ENCODE data around the gene TNFSF8. TPM values are rescaled to one million over a fixed set of nuclear protein-coding genes. Genes with fewer than 3 reads are reported as not detected.
A peak's percentile ranks its signal among the peaks of the same experiment; 100 is the strongest.

Gene TNFSF8, protein sequence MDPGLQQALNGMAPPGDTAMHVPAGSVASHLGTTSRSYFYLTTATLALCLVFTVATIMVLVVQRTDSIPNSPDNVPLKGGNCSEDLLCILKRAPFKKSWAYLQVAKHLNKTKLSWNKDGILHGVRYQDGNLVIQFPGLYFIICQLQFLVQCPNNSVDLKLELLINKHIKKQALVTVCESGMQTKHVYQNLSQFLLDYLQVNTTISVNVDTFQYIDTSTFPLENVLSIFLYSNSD
- 1.5 TPM for total RNA-seq

DNA sequence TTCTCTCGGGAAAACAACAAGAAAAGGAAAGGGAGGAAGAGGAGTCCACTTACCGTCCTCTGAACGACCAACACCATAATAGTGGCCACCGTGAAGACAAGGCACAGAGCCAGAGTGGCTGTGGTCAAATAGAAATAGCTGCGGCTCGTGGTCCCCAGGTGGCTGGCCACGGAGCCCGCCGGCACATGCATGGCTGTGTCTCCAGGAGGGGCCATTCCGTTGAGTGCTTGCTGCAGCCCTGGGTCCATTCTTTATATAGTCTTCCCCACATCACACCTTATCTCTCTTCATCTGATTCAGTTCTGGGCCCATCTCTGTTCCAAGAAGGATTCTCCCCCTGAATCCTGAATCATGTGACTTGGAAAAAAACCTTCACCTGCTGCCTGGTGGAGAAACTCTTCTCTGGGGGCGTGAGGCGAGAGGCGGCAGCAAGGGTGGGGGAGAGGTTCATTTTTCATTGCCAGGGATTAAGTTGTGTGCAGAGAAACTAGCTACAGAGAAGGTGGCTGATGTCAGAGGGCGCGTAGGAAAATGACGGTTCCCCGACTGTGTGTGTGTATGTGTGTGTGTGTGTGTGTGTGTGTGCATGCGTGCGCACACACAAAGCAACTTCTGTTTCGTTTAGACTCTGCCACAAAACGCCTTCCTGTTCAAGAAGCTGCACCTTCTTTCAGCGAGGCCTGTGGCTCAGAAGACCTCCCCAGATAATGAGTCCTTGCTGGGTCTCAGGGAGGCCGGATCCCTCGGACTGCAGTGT, at the start of gene TNFSF8:
Gene TNFSF8, minus strand, starts transcription at position 536 of the 757 bp plus-strand sequence. Its CDS starts 288 bp downstream, at position 248.
- DNase-seq (ENCODE audit: low spot score): no peak

DNA sequence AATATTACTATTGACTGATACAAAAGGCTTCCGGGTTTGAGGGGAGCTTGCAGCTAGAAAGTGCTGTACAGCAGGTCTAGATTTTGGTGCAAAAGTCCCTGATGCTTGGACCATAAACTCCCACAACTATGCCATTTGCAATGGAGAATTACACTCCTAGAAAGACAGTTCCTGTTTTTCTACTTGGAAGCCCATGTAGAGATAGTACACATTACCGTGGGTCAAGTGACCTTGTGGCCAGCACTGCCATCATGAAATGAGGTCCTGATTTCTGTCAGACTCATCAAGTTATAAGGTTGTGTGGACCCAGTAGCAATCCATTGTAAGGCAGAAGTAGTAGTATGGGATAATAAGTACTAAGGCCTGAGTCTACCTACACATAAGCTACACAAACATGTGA, 42.8 kb upstream of the TNFSF8 start:
- no peak for DNase-seq (ENCODE audit: low spot score)

DNA sequence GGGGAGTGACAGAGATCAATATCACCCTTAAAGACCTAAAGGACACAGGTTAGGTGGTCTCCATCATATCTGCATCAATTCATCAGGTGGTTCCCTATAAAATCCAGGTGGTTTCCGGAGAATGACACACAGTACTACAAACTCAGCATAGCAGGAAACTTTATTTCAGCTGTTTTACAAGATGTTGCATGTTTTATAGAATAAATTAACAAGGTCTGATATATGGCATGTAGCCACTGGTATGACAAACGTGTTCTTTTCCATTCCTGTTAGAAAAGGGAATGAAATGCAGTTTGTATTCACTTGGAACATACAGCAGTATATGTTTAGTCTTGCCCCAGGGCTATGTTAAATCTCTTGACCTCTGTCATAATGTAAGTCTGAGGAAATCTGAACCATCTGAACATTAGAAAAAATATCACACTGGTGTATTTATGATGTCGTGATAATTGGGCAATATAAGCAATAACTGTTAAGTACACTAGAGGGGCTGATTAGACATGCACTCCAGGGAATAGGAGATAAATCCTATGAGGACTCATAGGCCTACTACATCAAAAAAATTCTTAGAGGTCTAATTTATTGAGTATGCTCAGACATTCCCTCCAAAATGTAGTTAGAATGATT, 42.2 kb upstream of the TNFSF8 start:
- no peak for DNase-seq (ENCODE audit: low spot score)

DNA sequence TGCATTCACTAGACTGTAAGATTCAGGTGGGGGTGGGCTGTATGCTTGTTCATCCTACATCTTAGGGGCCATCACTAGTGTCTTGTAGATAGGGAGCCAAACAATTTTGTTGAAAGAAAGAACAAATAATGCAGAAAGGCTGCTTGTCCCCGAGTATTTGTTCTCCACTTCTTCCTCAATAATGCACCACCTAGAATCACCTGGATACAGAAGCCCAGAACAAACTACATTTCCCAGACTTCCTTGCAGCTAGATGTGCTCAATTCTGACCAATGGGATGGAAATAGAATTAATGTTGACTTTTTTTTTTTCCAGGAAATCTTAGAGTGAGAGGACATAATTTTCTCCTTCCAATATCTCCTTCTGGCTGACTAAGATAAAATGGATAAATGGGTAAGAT, 38.9 kb upstream of the TNFSF8 start:
- no peak for DNase-seq (ENCODE audit: low spot score)

DNA sequence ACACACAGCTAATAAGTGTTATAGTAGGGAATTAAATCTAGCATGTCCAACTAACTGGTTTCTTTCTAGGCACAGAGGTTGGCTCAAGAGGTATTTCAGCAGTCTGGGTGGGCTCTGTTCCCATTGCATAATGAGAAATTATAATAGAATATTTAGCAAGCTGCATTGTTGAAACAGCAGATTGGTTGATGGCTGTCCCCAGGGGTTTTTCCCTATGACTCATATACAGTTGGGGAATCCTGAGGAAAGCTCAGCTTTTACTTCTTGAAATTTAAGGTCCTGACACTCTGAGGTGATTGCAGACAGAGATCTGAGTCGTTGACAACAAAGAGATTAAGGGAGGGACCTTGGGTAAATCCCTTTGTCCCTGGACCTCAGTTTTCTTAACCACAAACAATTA, 38.3 kb upstream of the TNFSF8 start:
- DNase-seq (ENCODE audit: low spot score): no peak

DNA sequence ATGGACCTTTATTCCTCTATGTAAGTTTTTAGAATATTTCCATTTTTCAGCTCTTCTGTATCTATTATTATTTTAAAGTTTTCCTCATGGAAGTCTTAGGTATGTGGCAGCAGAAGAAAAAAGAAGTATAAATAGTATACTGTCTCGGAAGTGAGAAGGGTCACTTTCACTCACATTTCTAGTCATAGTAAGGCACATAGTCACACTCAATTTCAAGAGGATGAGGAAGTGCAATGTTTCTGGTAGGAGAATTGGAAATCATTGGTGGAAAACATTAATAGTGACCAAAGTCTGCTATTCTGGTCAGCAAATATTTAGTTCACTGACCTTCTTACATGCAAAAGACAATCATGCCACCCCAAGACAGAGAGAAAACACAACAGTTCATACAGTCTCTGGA, 35.2 kb upstream of the TNFSF8 start:
- DNase-seq (ENCODE audit: low spot score): no peak

DNA sequence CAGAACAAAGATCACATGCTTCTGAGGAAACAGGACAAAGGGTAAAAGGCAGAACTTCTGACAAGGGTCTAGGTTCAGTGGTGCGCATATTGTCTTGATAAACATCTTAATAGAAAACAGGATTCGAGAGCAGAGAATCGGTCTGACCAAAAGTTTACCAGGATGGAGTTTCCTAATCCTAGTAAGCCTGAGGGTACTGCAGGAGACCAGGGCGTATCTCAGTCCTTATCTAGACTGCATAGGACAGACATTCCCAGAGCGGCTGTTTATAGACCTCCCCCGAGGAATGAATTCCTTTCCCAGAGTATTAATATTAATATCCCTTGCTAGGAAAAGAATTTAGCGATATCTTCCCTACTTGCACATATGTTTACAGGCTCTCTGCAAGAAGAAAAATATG, 32.4 kb upstream of the TNFSF8 start:
- DNase-seq (ENCODE audit: low spot score): no peak

DNA sequence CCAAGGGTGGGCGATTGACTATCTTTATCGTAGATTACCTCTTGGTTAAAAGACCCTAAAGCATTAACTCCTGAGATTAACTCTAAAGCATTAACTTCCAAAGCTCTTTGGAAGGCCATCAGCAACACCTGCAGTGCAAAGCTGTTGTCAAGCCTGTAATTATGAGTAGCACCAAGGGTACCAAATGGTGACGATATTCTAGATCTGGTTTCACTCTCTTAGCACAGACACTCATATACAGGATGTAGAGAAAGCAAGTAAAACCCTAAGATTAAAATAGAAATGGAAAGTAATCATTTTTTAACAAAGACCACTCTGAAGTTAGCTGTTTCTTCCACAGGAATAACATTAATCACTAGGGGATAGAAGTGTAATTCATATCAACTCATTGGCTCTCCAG, 29.9 kb upstream of the TNFSF8 start:
- DNase-seq (ENCODE audit: low spot score): no peak

DNA sequence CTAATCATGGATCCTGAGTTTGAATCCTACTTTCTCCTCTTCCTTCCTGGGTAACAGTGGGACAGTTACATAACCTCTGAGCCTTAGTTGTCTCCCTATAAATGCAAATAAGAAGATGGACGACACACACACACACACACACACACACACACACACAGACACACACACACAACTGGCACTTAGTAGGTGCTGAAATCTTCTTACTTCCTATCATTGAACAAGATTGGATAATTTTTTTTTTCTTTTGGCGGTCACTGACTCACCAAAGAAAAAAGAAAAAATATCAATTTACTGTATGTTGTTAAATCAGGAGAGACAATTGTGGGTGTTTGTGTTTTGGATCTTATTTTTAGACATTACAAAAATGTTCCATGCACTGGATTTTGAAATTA, 28.4 kb upstream of the TNFSF8 start:
- no peak for DNase-seq (ENCODE audit: low spot score)

DNA sequence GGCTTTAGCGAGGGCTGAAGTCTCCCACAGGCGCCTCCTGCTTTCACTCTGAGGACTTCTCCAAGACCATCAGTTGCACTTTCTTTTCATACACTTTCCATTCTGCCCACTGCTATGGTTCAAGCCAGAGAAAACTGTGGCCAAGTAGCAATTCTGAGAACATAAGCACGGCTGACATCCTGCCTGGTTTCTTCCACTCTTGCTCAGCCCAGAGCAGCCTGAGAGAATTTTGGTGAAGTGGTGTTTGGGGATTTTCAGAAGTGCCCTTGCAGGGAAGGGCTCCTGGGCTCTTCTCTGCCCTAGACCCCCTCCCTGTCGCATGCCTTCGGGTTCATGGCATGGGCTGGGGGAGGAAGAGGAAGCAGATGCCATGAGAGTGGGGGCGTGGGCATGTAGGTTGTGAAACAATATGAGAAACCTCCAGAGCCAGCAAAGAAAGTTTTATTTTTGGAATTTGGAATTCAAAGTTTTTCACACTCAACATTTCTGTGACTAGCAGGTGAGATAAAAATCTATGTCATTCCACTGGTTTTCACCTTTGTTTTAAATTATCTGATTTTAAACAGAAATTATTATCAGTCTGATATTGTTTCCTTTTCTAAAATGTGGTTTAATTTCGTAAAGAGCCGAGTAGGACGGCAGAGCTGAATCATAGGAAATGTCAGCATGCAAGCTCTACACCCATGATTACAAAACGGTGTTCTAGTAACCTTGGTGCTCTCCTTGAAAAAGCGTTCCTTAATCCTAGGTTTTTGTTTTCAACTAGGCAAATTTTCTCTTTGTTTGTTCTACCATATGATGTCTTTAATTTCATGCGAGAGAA, 27.8 kb upstream of the TNFSF8 start:
- no peak for DNase-seq (ENCODE audit: low spot score)

DNA sequence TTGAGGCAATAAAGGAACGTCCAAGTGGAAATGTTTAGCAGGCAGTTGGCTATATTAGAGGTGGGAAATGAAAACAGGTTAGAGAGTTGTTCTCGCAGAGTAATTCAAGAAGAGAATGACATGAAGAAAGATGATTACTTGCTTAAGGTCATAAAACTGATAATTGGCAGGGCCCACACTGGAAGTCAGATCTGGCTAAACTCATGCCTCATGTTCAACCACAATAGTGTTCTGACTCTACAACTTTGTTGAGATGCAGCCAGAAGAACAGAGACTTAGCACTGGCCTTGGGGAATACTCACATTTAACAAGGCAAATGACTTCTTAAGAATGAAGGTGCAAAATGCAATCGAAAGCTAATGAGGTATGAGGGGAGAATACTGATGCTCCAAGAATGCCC, 27.2 kb upstream of the TNFSF8 start:
- DNase-seq (ENCODE audit: low spot score): no peak

DNA sequence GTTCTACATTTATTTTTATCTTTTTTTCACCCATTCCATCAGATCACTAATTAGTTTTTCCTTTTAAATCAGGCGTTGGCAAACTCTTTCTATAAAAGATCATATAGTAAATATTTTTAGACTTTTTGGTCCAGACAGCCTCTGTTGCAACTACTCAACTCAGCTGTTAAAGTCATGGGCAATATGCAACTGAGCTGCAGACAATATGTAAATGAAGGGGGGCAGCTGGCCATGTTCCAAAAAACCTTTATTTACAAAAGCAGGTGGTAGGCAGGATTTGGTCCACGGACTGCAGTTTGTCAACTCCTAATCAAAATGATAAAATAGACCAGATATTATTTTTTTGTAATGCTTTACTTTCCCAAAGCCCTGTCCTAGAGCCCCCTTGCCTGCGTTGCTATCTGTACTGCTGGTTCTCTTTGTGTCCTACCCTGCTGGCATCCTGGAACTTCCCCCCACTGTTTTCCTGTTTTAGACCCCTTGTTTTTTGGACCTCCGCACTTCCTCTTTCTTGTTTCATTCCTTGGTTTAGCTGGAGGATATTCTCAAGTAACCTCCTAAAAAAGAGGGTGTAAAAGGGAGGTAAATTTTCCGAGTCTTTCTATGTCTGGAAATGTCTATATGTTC, 24.7 kb upstream of the TNFSF8 start:
- no peak for DNase-seq (ENCODE audit: low spot score)

DNA sequence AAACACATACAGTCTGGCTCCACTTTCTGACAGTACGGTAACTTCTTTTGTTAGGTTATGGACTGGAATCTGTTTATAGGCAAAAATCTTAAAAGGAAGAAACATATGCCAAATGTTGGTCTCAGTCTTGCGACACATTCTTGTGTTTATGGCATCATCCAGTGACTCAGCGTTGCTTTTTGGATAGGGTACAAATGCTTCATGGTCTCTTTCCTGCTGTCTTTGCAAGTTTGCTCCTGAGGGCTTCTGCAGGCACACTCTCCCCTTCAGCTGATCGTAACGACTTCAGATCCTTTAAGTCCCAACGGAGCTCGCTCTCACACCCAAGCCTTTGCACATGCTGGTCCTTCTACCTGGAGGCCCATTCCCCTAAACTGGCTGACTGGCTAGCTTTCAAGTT, 23.6 kb upstream of the TNFSF8 start:
- peak; percentile 47 for DNase-seq (ENCODE audit: low spot score)

DNA sequence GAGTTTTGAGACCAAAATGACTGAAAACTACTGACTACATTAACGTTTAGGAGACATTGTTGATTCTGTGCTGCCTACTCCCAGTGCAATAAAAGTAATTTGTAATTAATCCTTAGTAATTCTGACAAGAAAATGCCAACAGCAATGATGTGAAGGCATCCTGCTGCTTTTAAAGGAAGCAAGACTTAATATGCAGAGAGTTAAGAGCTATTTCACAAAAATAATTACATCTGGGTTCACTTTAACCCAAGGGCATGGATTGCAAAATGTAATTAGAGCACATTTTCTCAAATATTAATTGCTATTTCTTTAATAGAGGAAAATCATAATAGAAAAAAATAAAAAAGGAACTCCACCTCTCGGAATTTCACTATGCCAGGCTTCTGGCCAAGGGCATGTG, 22.7 kb upstream of the TNFSF8 start:
- DNase-seq (ENCODE audit: low spot score): no peak

DNA sequence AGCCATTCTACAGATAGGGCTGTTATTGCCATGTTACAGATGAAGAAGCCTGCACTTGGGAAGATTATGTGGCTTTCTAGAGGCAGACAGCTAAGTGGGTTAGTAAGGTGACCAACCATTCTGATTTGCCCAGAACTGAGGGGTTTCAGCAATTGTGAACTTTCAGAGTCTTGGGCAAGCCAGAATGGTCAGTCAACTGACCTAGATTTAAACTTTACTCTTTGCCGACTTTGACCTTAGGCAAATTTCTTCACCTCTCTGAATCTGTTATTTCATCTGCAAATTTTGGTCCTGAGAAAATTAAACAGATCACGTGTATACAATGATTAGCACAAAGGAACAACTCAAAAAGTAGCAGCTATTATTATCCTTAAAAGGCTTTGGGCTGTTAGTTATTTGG, 20.4 kb upstream of the TNFSF8 start:
- no peak for DNase-seq (ENCODE audit: low spot score)

DNA sequence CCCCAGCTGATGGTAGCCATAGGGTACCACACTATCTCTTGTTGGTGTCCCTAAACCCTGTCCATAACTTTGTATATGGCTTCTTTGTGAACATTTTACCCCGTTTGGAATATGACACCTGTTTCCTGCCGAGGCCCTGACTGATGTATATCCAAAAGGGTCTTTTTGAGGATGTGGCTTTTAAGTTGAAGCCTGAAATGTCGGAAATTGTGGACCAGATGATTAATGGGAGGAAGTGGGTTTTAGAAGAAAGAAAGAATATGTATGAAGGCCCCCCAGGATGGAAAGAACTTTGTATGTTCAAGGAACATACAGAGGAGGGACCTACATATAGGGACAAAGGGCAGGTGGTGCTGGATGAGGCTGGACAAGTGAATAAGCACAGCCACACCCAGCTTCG, 16.7 kb upstream of the TNFSF8 start:
- DNase-seq (ENCODE audit: low spot score): no peak

DNA sequence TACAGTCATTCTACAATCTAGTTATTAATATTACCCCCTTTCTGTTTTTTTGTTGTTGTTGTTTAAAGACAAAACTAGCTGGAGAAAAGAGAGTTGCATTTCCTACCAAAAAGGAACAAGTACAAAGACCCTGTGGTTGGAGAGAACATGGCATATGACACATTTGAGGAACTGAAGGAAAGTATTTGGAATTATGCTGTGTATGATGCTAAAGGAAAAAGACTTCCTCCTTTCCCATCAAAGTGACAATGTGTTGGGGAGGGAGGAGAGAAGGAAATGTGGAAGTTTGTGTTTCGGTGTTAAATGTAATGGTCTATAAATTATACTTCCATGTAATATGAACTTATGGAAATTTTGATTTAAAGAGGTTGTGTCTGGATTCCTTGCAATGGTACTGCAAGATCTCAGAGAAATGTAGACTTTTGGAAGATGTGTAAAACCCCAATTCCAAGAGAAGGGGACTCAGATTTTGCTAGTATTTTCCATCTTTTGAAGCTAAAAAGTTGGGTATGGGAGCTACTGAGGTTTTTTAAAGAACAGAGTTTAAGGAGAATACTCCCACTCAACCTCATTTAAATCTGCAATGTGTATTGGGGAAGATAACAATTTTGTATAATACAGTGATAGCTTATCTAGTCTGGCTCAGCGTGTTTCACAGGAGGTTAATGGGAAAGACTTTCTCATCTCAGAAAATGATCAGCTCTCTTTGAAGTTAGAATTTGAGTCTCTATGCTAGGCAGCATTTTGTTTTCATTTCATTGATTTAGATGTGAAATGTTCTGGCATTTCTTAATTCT, 15.4 kb upstream of the TNFSF8 start:
- DNase-seq (ENCODE audit: low spot score): no peak

DNA sequence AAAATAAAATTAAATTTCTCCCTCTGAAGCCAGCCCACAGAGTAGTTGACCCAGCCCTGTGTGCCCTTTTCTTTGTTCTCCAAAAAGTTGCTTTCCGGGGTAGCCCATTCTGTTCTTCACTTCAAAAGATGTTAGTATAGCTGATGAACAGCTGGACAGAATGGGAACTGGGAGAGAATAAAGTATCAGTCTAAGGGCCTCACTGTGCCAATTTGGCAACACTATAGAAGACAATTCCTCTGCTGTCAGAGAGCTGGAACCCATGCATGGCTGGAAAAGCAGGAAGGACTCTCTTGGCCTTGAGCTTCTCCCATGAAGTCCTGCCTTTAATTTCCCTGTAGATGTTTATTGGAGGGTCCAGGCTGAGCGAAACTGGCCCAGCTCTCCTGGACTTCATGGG, 11.0 kb upstream of the TNFSF8 start:
- no peak for DNase-seq (ENCODE audit: low spot score)

DNA sequence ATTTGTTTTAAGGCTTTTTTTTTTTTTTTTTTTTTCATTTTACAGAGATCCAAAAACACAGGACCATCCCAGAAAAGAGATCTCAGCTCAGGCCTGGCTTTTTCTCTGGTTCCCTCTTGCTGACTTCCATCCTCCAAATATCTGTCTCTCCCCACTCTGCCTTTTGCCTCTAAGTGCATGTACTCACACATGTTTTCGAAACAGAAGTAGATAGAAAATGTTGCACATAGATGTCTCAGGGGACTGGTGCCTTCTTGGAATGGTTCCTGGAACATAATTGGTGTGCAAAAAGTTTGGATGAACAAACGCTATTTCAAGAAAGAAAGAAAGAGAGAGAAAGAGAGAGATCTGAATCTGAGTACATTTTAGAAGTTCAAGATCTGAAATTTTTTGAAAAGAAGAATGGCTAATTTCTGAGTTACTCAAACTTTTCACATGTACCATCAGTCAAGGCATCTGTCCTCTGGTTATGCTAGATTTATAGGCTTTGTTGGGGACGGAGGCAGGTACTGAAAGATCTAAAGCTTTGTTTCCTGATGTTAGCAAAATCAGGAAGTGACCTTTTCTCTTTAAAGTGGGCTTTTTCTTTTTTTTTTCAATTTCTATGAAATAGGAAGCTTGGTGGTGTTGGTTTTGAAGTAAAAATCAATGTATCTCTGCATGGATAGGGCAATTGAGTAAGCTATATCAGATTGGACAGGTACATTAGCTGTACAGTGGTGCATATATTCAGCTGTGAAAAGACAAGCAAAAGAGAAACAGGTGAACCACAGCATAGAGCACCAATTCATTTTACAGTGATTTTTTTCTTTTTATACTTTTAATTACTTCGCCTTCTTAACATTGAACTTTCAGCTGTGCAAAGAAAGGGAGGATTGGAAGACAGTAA, 8.5 kb upstream of the TNFSF8 start:
- DNase-seq (ENCODE audit: low spot score): no peak

DNA sequence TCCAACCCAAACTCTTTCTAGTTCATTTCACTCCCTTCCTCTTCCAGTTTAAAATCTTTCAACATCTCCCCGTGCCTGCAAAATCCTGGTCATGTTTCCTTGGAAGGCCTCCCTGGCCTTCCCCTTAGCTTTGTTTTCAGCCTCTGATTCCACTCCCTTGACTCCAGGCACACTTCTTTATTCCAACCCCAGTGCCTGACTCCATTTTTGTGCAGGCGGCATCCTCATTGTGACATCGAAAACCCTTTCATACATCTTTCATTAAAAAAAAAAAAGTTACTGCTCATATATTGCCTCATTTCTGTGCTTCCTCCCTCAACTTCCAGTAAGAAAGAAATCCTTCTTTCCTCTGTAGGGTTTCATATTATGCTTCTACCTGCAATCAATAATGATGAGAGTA, 7.1 kb upstream of the TNFSF8 start:
- DNase-seq (ENCODE audit: low spot score): no peak

Data from ureter (tissue), 1 donor.